GM19043 (cell line): ENCODE data around the gene SLC37A3.
"Not testable (repeated sequence)": the region's sequence is repeated elsewhere in the genome, so short reads cannot be mapped to it uniquely, and the experiment has no call there.

ENCODE experiments used
- ATAC-seq: cut with Tn5 transposase; IDR thresholded peaks from one replicate; pipeline ENCODE4 v1.9.1; 2021; ENCODE audit warnings: low read depth; ENCODE audit not compliant: unreplicated experiment

Gene SLC37A3

GRCh38 chr7:140397784-140398750, at the start of gene SLC37A3:
Gene SLC37A3, minus strand, starts transcription at chr7:140398530. Its CDS starts 16,004 bp downstream, at chr7:140382526.
- ATAC-seq: peak; percentile 96

GRCh38 chr7:140447841-140448240, 49.5 kb upstream of the SLC37A3 start:
- no peak for ATAC-seq

GRCh38 chr7:140446467-140446866, 48.1 kb upstream of the SLC37A3 start:
- ATAC-seq: no peak

- no peak for ATAC-seq
Observed at GRCh38 chr7:140441519-140441918, 43.2 kb upstream of the SLC37A3 start.

GRCh38 chr7:140440593-140440992, 42.3 kb upstream of the SLC37A3 start:
- no peak for ATAC-seq

GRCh38 chr7:140439359-140439758, 41.0 kb upstream of the SLC37A3 start:
- ATAC-seq: no peak

GRCh38 chr7:140435252-140435895, 37.0 kb upstream of the SLC37A3 start:
- no peak for ATAC-seq

GRCh38 chr7:140433396-140433795, 35.1 kb upstream of the SLC37A3 start:
- no peak for ATAC-seq

GRCh38 chr7:140426130-140426529, 27.8 kb upstream of the SLC37A3 start:
- no peak for ATAC-seq

- no peak for ATAC-seq
Observed at GRCh38 chr7:140425718-140426117, 27.4 kb upstream of the SLC37A3 start.

GRCh38 chr7:140423501-140423900, 25.2 kb upstream of the SLC37A3 start:
- no peak for ATAC-seq

GRCh38 chr7:140421521-140421920, 23.2 kb upstream of the SLC37A3 start:
- no peak for ATAC-seq

- no peak for ATAC-seq
Observed at GRCh38 chr7:140418653-140419052, 20.3 kb upstream of the SLC37A3 start.

- not testable (repeated sequence) for ATAC-seq
Observed at GRCh38 chr7:140418156-140418472, 19.8 kb upstream of the SLC37A3 start.

GRCh38 chr7:140417456-140418155, 19.3 kb upstream of the SLC37A3 start:
- no peak for ATAC-seq

GRCh38 chr7:140416560-140416959, 18.2 kb upstream of the SLC37A3 start:
- ATAC-seq: no peak

GRCh38 chr7:140415816-140416215, 17.5 kb upstream of the SLC37A3 start:
- ATAC-seq: not testable (repeated sequence)

GRCh38 chr7:140415361-140415760, 17.0 kb upstream of the SLC37A3 start:
- ATAC-seq: no peak

- ATAC-seq: no peak
Observed at GRCh38 chr7:140404565-140405065, 6.3 kb upstream of the SLC37A3 start.

- no peak for ATAC-seq
Observed at GRCh38 chr7:140403878-140404564, 5.7 kb upstream of the SLC37A3 start, which contains the start of gene RAB19. Gene RAB19, plus strand, starts transcription at chr7:140404058. Its CDS starts 3,589 bp downstream, at chr7:140407647.
